Measurements from ENCODE around the gene POLR2J3. TPM values are rescaled to one million over a fixed set of nuclear protein-coding genes. Genes with fewer than 3 reads are reported as not detected.
"Not testable (repeated sequence)": the region's sequence is repeated elsewhere in the genome, so short reads cannot be mapped to it uniquely, and the experiment has no call there.

Gene POLR2J3
- total RNA-seq, 1 experiment from 2014 or later = 14.5 TPM

- H3K4me3 ChIP-seq (ENCODE audit: low read length); H3K4me2 ChIP-seq (ENCODE audit: low read length); DNase-seq; H3K9me3 ChIP-seq (ENCODE audit: low read length); H3K27ac ChIP-seq (ENCODE audit: low read length); POLR2A ChIA-PET (ENCODE audit: unreplicated experiment); H3K4me1 ChIP-seq (ENCODE audit: insufficient read depth, low read length); intact Hi-C loops (cut with micrococcal nuclease); H3K27me3 ChIP-seq (ENCODE audit: low read length); H4K20me1 ChIP-seq (ENCODE audit: low read length); H3K9ac ChIP-seq (ENCODE audit: low read length); BruUV-seq (replicated peaks); ATAC-seq; CTCF ChIA-PET; H3F3A ChIP-seq (ENCODE audit: low read length, unreplicated experiment); H3K9me2 ChIP-seq (replicated peaks; ENCODE audit: low read length); H3K79me2 ChIP-seq (ENCODE audit: low read length); H2AFZ ChIP-seq (ENCODE audit: low read length); H3K36me3 ChIP-seq (ENCODE audit: low read depth, low read length): not testable (repeated sequence)
Observed at GRCh38 chr7:102576363-102576762, 4.0 kb upstream of the POLR2J3 start.

DNA sequence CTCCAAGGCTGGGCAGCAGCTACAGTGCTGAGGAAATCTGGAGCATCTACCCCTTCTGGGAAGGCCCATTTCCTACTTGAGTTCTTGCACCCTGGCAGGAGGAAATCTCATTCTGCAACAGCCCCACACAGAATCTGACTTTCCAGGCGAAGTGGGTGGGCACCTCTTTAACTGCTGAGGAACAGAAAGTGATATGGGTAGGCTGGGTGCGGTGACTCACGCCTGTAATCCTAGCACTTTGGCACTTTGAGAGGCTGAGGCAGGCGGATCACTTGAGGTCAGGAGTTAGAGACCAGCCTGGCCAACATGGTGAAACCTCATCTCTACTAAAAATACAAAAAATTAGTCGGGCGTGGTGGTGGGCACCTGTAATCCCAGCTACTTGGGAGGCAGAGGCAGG, 2.2 kb upstream of the POLR2J3 start:
- H3K27me3 ChIP-seq (ENCODE audit: low read length); ATAC-seq; H4K20me1 ChIP-seq (ENCODE audit: low read length); DNase-seq; H3K9ac ChIP-seq (ENCODE audit: low read length); H2AFZ ChIP-seq (ENCODE audit: low read length); H3K79me2 ChIP-seq (ENCODE audit: low read length); H3F3A ChIP-seq (ENCODE audit: low read length, unreplicated experiment); H3K9me2 ChIP-seq (replicated peaks; ENCODE audit: low read length); H3K4me2 ChIP-seq (ENCODE audit: low read length); CTCF ChIA-PET; H3K27ac ChIP-seq (ENCODE audit: low read length); intact Hi-C loops (cut with micrococcal nuclease); H3K4me3 ChIP-seq (ENCODE audit: low read length); POLR2A ChIA-PET (ENCODE audit: unreplicated experiment); H3K9me3 ChIP-seq (ENCODE audit: low read length); H3K36me3 ChIP-seq (ENCODE audit: low read depth, low read length); BruUV-seq (replicated peaks); H3K4me1 ChIP-seq (ENCODE audit: insufficient read depth, low read length): not testable (repeated sequence)

GRCh38 chr7:102568620-102569019, 3.8 kb downstream of the POLR2J3 start:
- H3F3A ChIP-seq (ENCODE audit: low read length, unreplicated experiment); BruUV-seq (replicated peaks); H3K9me2 ChIP-seq (replicated peaks; ENCODE audit: low read length); H3K36me3 ChIP-seq (ENCODE audit: low read depth, low read length); H4K20me1 ChIP-seq (ENCODE audit: low read length); POLR2A ChIA-PET (ENCODE audit: unreplicated experiment); CTCF ChIA-PET; H3K4me1 ChIP-seq (ENCODE audit: insufficient read depth, low read length); H2AFZ ChIP-seq (ENCODE audit: low read length); H3K79me2 ChIP-seq (ENCODE audit: low read length); H3K9me3 ChIP-seq (ENCODE audit: low read length); H3K9ac ChIP-seq (ENCODE audit: low read length); intact Hi-C loops (cut with micrococcal nuclease); H3K4me3 ChIP-seq (ENCODE audit: low read length); ATAC-seq; DNase-seq; H3K27me3 ChIP-seq (ENCODE audit: low read length); H3K27ac ChIP-seq (ENCODE audit: low read length); H3K4me2 ChIP-seq (ENCODE audit: low read length): not testable (repeated sequence)

DNA sequence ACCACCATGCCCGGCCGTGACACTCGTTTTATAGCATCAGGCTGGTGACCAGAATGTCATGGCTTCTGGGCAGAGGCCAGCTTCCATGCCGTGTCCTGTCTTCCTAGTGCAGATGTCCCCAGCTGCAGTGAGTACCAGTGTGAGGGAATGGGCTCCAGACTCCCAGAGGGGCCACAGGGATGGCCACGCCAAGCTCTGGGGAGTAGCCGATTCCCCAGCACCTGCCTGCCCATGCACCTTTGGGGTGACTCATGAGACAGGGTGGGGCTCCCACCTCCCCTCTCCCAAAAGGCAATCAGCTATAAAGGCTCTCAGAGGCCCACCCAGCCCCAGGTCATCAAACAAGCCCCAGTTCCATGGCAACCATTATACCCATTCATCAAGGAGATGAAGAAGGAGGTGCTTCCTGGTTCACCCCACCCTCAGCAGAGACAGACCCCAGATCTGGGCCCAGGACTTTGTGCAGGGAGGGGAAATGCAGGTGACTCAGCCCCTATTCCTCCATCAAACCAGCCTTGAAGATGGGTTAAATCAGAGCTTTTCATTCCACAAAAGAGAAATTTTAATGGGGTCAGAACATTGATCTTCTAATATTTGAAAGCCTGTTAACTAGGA, 21.5 kb downstream of the POLR2J3 start, which contains the start of gene SPDYE2:
Gene SPDYE2 (plus strand): TSS at position 419 of the 615 bp plus-strand sequence. CDS start 2,030 bp downstream, outside the sequence.
- H3K36me3 ChIP-seq (ENCODE audit: low read depth, low read length); H3K4me1 ChIP-seq (ENCODE audit: insufficient read depth, low read length); H3F3A ChIP-seq (ENCODE audit: low read length, unreplicated experiment); H3K79me2 ChIP-seq (ENCODE audit: low read length); H3K4me2 ChIP-seq (ENCODE audit: low read length); H3K27me3 ChIP-seq (ENCODE audit: low read length); H4K20me1 ChIP-seq (ENCODE audit: low read length); CTCF ChIA-PET; H3K9me3 ChIP-seq (ENCODE audit: low read length); H2AFZ ChIP-seq (ENCODE audit: low read length); ATAC-seq; H3K9me2 ChIP-seq (replicated peaks; ENCODE audit: low read length); H3K27ac ChIP-seq (ENCODE audit: low read length); H3K9ac ChIP-seq (ENCODE audit: low read length); BruUV-seq (replicated peaks); DNase-seq; H3K4me3 ChIP-seq (ENCODE audit: low read length); intact Hi-C loops (cut with micrococcal nuclease); POLR2A ChIA-PET (ENCODE audit: unreplicated experiment): not testable (repeated sequence)

DNA sequence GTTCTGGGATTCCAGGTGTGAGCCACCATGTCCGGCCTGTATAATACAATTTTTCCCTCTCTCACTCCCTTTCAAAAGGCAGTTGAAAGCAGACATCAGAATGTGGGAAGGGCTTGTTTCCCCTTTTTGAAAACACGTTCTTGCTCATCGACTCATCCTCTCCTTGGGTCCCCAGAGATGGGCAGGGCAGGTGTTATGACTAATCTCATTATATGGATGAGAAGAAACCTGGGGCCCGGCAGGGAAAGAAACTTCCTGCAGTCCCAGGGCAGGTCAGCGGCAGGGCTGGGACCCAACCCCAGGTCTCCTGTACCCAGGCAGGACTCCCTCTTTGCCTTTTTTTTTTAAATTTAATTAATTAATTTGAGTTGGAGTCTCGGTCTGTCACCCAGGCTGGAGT, 26.0 kb downstream of the POLR2J3 start:
- H3K4me3 ChIP-seq (ENCODE audit: low read length); CTCF ChIA-PET; H2AFZ ChIP-seq (ENCODE audit: low read length); DNase-seq; intact Hi-C loops (cut with micrococcal nuclease); H3K4me1 ChIP-seq (ENCODE audit: insufficient read depth, low read length); H3K4me2 ChIP-seq (ENCODE audit: low read length); H4K20me1 ChIP-seq (ENCODE audit: low read length); H3K9ac ChIP-seq (ENCODE audit: low read length); H3K79me2 ChIP-seq (ENCODE audit: low read length); BruUV-seq (replicated peaks); H3K36me3 ChIP-seq (ENCODE audit: low read depth, low read length); H3K9me3 ChIP-seq (ENCODE audit: low read length); H3F3A ChIP-seq (ENCODE audit: low read length, unreplicated experiment); H3K9me2 ChIP-seq (replicated peaks; ENCODE audit: low read length); POLR2A ChIA-PET (ENCODE audit: unreplicated experiment); H3K27me3 ChIP-seq (ENCODE audit: low read length); H3K27ac ChIP-seq (ENCODE audit: low read length): not testable (repeated sequence)
- ATAC-seq = peak; percentile 96

DNA sequence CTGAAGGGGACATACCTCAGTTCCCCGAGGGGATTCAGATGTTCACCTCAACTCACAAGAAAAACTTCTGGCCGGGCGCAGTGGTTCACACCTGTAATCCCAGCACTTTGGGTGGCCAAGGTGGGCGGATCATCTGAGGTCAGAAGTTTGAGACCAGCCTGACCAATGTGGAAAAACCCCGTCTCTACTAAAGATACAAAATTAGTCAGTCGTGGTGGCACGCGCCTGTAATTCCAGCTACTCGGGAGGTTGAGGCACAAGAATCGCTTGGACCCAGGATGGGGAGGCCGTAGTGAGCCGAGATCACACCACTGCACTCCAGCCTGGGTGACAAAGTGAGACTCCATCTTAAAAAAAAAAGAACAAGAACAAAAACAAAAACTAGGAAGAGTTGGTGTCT, 27.1 kb downstream of the POLR2J3 start:
- BruUV-seq (replicated peaks); H3K4me1 ChIP-seq (ENCODE audit: insufficient read depth, low read length); H3K9me2 ChIP-seq (replicated peaks; ENCODE audit: low read length); H3K27ac ChIP-seq (ENCODE audit: low read length); POLR2A ChIA-PET (ENCODE audit: unreplicated experiment); H3K36me3 ChIP-seq (ENCODE audit: low read depth, low read length); H3K27me3 ChIP-seq (ENCODE audit: low read length); DNase-seq; CTCF ChIA-PET; H3K4me3 ChIP-seq (ENCODE audit: low read length); H3K79me2 ChIP-seq (ENCODE audit: low read length); H4K20me1 ChIP-seq (ENCODE audit: low read length); ATAC-seq; H3K4me2 ChIP-seq (ENCODE audit: low read length); H3K9ac ChIP-seq (ENCODE audit: low read length); H2AFZ ChIP-seq (ENCODE audit: low read length); intact Hi-C loops (cut with micrococcal nuclease); H3F3A ChIP-seq (ENCODE audit: low read length, unreplicated experiment); H3K9me3 ChIP-seq (ENCODE audit: low read length): not testable (repeated sequence)

- intact Hi-C loops (cut with micrococcal nuclease); H4K20me1 ChIP-seq (ENCODE audit: low read length); H3K27me3 ChIP-seq (ENCODE audit: low read length); H3K9me2 ChIP-seq (replicated peaks; ENCODE audit: low read length); H2AFZ ChIP-seq (ENCODE audit: low read length); BruUV-seq (replicated peaks); CTCF ChIA-PET; DNase-seq; H3K9me3 ChIP-seq (ENCODE audit: low read length); ATAC-seq; H3K9ac ChIP-seq (ENCODE audit: low read length); H3K79me2 ChIP-seq (ENCODE audit: low read length); H3F3A ChIP-seq (ENCODE audit: low read length, unreplicated experiment); H3K4me1 ChIP-seq (ENCODE audit: insufficient read depth, low read length); H3K36me3 ChIP-seq (ENCODE audit: low read depth, low read length); H3K4me2 ChIP-seq (ENCODE audit: low read length); POLR2A ChIA-PET (ENCODE audit: unreplicated experiment); H3K27ac ChIP-seq (ENCODE audit: low read length); H3K4me3 ChIP-seq (ENCODE audit: low read length): not testable (repeated sequence)
Observed at GRCh38 chr7:102544372-102544771, 28.0 kb downstream of the POLR2J3 start.
